HG03565 (cell line): Measurements from ENCODE around the gene VIPR1.
"Not testable (repeated sequence)": the region's sequence is repeated elsewhere in the genome, so short reads cannot be mapped to it uniquely, and the experiment has no call there.

ENCODE experiments used
- ATAC-seq: cut with Tn5 transposase; IDR thresholded peaks from one replicate; pipeline ENCODE4 v1.9.1; 2021; ENCODE audit warnings: mild to moderate bottlenecking, moderate library complexity; ENCODE audit not compliant: unreplicated experiment

Gene VIPR1

GRCh38 chr3:42569593-42570142 is 67.2 kb downstream of the VIPR1 start:
- no peak for ATAC-seq

- no peak for ATAC-seq
Observed at GRCh38 chr3:42572278-42572677, 69.8 kb downstream of the VIPR1 start.

- ATAC-seq: no peak
Observed at GRCh38 chr3:42575137-42575741, 72.8 kb downstream of the VIPR1 start.

GRCh38 chr3:42578054-42578453 is 75.6 kb downstream of the VIPR1 start:
- ATAC-seq: no peak

- ATAC-seq: not testable (repeated sequence)
Observed at GRCh38 chr3:42579346-42579745, 76.9 kb downstream of the VIPR1 start.

GRCh38 chr3:42581400-42581708 is 78.9 kb downstream of the VIPR1 start:
- ATAC-seq: no peak

- peak; percentile 69 for ATAC-seq
Observed at GRCh38 chr3:42581709-42582473, 79.4 kb downstream of the VIPR1 start, which contains the start of gene SEC22C. SEC22C (minus strand) TSS chr3:42581967; CDS start chr3:42569046, 12,921 bp downstream.

- ATAC-seq: no peak
Observed at GRCh38 chr3:42582474-42583070, 80.1 kb downstream of the VIPR1 start.
